Measurements from ENCODE around the gene TMEM176B.

Gene TMEM176B

GRCh38 chr7:150759479-150759878 lies 40.7 kb downstream of the TMEM176B start:
- no peak overlapping the region for H3K4me3 ChIP-seq (ENCODE audit: low read depth, low read length)
- no peak for TF ChIP-seq CTCF (IDR thresholded peaks at IDR 0.05; ENCODE audit: control insufficient read depth, extremely low read depth, insufficient read depth)
- DNase-seq (ENCODE audit: low read depth): no peak

DNA sequence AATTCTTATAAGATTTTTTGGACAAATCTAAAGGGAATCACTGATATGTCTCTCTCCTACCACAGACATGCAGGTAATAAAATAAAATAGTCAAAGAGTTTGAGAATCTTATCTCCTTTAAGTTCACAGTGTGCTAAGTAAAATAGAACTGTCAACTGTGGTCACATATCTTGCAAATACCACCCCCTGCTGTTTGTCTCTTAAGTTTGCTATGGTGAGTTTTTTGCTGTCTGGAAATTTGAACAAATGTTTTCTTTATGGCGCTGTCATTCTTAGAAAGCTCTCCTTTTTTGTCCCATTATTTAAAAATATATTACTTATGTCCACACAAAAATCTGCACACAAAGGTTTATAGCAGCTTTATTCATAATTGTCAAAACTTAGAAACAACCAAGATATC lies 43.3 kb downstream of the TMEM176B start:
- peak; percentile 55 for TF ChIP-seq CTCF (IDR thresholded peaks at IDR 0.05; ENCODE audit: control insufficient read depth, extremely low read depth, insufficient read depth)
- H3K4me3 ChIP-seq (ENCODE audit: low read depth, low read length): no peak overlapping the region
- DNase-seq (ENCODE audit: low read depth): no peak

- H3K4me3 ChIP-seq (ENCODE audit: low read depth, low read length): no peak overlapping the region
Observed at GRCh38 chr7:150756166-150756565, 44.0 kb downstream of the TMEM176B start.

GRCh38 chr7:150755473-150756099 lies 44.6 kb downstream of the TMEM176B start:
- no peak for TF ChIP-seq CTCF (IDR thresholded peaks at IDR 0.05; ENCODE audit: control insufficient read depth, extremely low read depth, insufficient read depth)
- no peak overlapping the region for H3K4me3 ChIP-seq (ENCODE audit: low read depth, low read length)
- no peak for DNase-seq (ENCODE audit: low read depth)

More at GRCh38 chr7:150756166-150756565, 44.0 kb downstream of the TMEM176B start:
- no peak for DNase-seq (ENCODE audit: low read depth)
- no peak for TF ChIP-seq CTCF (IDR thresholded peaks at IDR 0.05; ENCODE audit: control insufficient read depth, extremely low read depth, insufficient read depth)

DNA sequence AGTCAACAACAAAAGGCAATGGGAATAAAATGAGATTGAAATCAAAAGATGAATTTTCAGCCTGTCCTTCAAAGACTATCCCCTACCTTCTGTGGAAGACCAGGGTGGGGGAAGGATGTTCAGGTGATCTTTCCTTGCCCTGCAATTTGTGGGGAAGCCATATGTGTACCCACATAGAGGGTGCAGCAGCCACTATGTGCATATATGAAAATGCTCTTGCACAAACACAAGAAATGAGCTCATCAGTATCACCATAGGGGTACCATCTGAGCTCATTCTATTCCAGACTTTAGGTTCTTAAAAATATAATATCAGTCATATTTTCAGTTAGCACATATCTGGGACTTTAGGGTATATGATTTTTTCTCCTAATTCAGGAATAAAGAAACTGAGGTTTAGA lies 45.2 kb downstream of the TMEM176B start:
- no peak overlapping the region for H3K4me3 ChIP-seq (ENCODE audit: low read depth, low read length)
- no peak for TF ChIP-seq CTCF (IDR thresholded peaks at IDR 0.05; ENCODE audit: control insufficient read depth, extremely low read depth, insufficient read depth)
- DNase-seq (ENCODE audit: low read depth): no peak

- no peak for DNase-seq (ENCODE audit: low read depth)
- H3K4me3 ChIP-seq (ENCODE audit: low read depth, low read length): no peak overlapping the region
- TF ChIP-seq CTCF (IDR thresholded peaks at IDR 0.05; ENCODE audit: control insufficient read depth, extremely low read depth, insufficient read depth): peak; percentile 25
Observed at GRCh38 chr7:150753826-150754603, 46.1 kb downstream of the TMEM176B start.
